Ovary (tissue), 9 donors: Measurements from ENCODE around the gene ITSN2. TPM values are rescaled to one million over a fixed set of nuclear protein-coding genes. Genes with fewer than 3 reads are reported as not detected.

Experiments
- DNase-seq, 5 donors: peaks; one replicate each; pipeline ENCODE4 v3.0.0-alpha.2; 2019 to 2020
- H3K27ac ChIP-seq, 2 donors: fragments of 200-600 bp; one replicate each; pipeline versions ENCODE4 v1.5.1 to v1.8.0; 2019 to 2022
- H3K27me3 ChIP-seq: fragments of 200-600 bp; one replicate; pipeline ENCODE4 v1.8.0; 2022
- H3K36me3 ChIP-seq: fragments of 200-600 bp; sonication (generic); one replicate; pipeline ENCODE4 v1.5.1; 2019
- H3K4me1 ChIP-seq: one replicate; pipeline ENCODE4 v1.8.1; 2013; ENCODE audit warnings: mild to moderate bottlenecking, moderate library complexity; ENCODE audit not compliant: insufficient read depth
- H3K4me3 ChIP-seq: fragments of 200-600 bp; sonication (generic); one replicate; pipeline ENCODE4 v1.5.1; 2017
- H3K9me3 ChIP-seq, 2 donors: fragments of 200-600 bp in 1 of 2; sonication (generic) in 1 of 2; one replicate each; pipeline versions ENCODE4 v1.5.1 to v1.8.1; 2013 to 2019; ENCODE audit warnings: mild to moderate bottlenecking in 1 of 2, moderate library complexity in 1 of 2
- CTCF ChIP-seq, 3 donors: fragments of 450-650 bp in 2 of 3; fragments of 200-600 bp in 1 of 3; IDR thresholded peaks; one replicate each; pipeline versions ENCODE4 v1.5.1 to v1.8.0; 2016 to 2022; ENCODE audit warnings: antibody characterized with exemption in 3 of 3, mild to moderate bottlenecking in 1 of 3
- EP300 ChIP-seq: sonication (generic); formaldehyde crosslinking; IDR thresholded peaks from one replicate; pipeline ENCODE4 v1.6.1; 2017; ENCODE audit warnings: antibody characterized with exemption
- POLR2A ChIP-seq: fragments of 450-650 bp; IDR thresholded peaks from one replicate; pipeline ENCODE4 v1.6.1; 2017; ENCODE audit warnings: antibody characterized with exemption, mild to moderate bottlenecking, moderate library complexity
- WGBS, 3 donors: extraction: QIAGEN DNeasy Blood & Tissue Kit in 1 of 3; methylation state at CpG; one replicate each; pipeline versions ENCODE4 v1.1.5 to v1.1.7; 2013 to 2017; 5-methylcytosine and 5-hydroxymethylcytosine counted together
- intact Hi-C, 4 donors: fragments of 100-400 bp; cut with DNase I; formaldehyde crosslinking; loops; one replicate each; pipeline versions ENCODE4 v1.11.0 to v1.15.1; 2022 to 2023
- polyA plus RNA-seq, 2 donors: library from polyadenylated mRNA; stranded (reverse); fragments of 200-250 nt in 1 of 2; fragments of 350-450 nt in 1 of 2; fragmentation: Illumina TruSeq in 1 of 2; extraction: RNeasy Lipid Tissue Mini Kit (QIAGEN cat#74804) in 1 of 2; gene quantifications; one replicate each; pipeline ENCODE4 v1.2.3, GENCODE V29; 2013 to 2014
- total RNA-seq, 7 donors: library from RNA; depleted of rRNA in 2 of 7; stranded (reverse); fragments of >200 nt in 2 of 7; fragmentation: NEBNext Ultra II Directional in 3 of 7; extraction: Animal tissue kit (Norgen Biotek cat#: 25700) in 3 of 7; gene quantifications; one replicate each; pipeline versions ENCODE4 v1.1.0 to v1.2.4, GENCODE V29; 2016 to 2023
- donor health status: DM: no; HTN: no; CAD: no; lungs with moderate emphysema.
- donor health status: DM: no; HTN: no; CAD: no.
- donor health status: Bipolar disorder and iron deficiency.
- donor health status: DM: yes; HTN: yes; CAD: no.
- donor health status: DM: no; HTN: no; CAD: no.
- donor health status: DM: yes; HTN: yes; CAD: no.

The ITSN2 gene
- total and polyA plus RNA-seq, 9 donors = 17.8 to 44.4 (median 38.5) TPM

GRCh38 chr2:24354957-24355356, 5.4 kb downstream of the ITSN2 start:
- DNase-seq = no peak
- Histone ChIP-seq H3K36me3 (no peaks in the 10 kb centered on the region), H3K4me1 (peaks cover 6% of the 10 kb centered on the region), H3K4me3 (no peak overlapping the region), H3K27ac (no peak overlapping the region), H3K9me3 (no peaks in the 10 kb centered on the region), H3K27me3 (no peaks in the 10 kb centered on the region)
- intact Hi-C loops = no loop called here
- no peak for TF ChIP-seq EP300
- TF ChIP-seq POLR2A = no peak
- TF ChIP-seq CTCF (IDR thresholded peaks at IDR 0.05) = no peak
- 89 to 94% (median 92%) methylated on average over 1 of the region's 1 CpG for WGBS, 3 donors

- intact Hi-C loops = no loop called here
- Histone ChIP-seq H3K4me3 (no peak overlapping the region), H3K27me3 (no peaks in the 10 kb centered on the region), H3K4me1 (peaks cover 6% of the 10 kb centered on the region), H3K27ac (no peak overlapping the region), H3K36me3 (no peaks in the 10 kb centered on the region), H3K9me3 (no peaks in the 10 kb centered on the region)
- 84 to 85% (median 84%) methylated on average over 3 of the region's 3 CpGs for WGBS, 3 donors
- TF ChIP-seq POLR2A (no peak), EP300 (no peak), CTCF (IDR thresholded peaks at IDR 0.05) (no peak)
- DNase-seq = no peak
These were observed 5.9 kb downstream of the ITSN2 start for GRCh38 chr2:24354395-24354794.

GRCh38 chr2:24353973-24354372, 6.4 kb downstream of the ITSN2 start:
- TF ChIP-seq CTCF (IDR thresholded peaks at IDR 0.05) = no peak
- TF ChIP-seq POLR2A = no peak
- TF ChIP-seq EP300 = no peak
- intact Hi-C loops = no loop called here
- Histone ChIP-seq H3K4me3 (no peak overlapping the region), H3K4me1 (peaks cover 6% of the 10 kb centered on the region), H3K27me3 (no peaks in the 10 kb centered on the region), H3K36me3 (no peaks in the 10 kb centered on the region), H3K27ac (no peak overlapping the region), H3K9me3 (no peaks in the 10 kb centered on the region)
- WGBS, 3 donors = 93 to 100% (median 96%) methylated on average over 1 of the region's 1 CpG
- DNase-seq = no peak

- Histone ChIP-seq H3K27ac (no peak overlapping the region), H3K36me3 (no peaks in the 10 kb centered on the region), H3K9me3 (no peaks in the 10 kb centered on the region), H3K27me3 (no peaks in the 10 kb centered on the region), H3K4me1 (peaks cover 6% of the 10 kb centered on the region), H3K4me3 (no peak overlapping the region)
- intact Hi-C loops = no loop called here
- TF ChIP-seq CTCF (IDR thresholded peaks at IDR 0.05) (no peak), EP300 (no peak), POLR2A (no peak)
- 85 to 97% (median 87%) methylated on average over 5 of the region's 5 CpGs for WGBS, 3 donors
- no peak for DNase-seq
These were observed 7.0 kb downstream of the ITSN2 start for GRCh38 chr2:24353364-24353763.

GRCh38 chr2:24352664-24353063, 7.7 kb downstream of the ITSN2 start:
- TF ChIP-seq EP300 = no peak
- no peak for TF ChIP-seq POLR2A
- TF ChIP-seq CTCF (IDR thresholded peaks at IDR 0.05) = no peak
- H3K27ac ChIP-seq = no peak overlapping the region
- H3K27me3 ChIP-seq = no peaks in the 10 kb centered on the region
- H3K4me1 ChIP-seq = peaks cover 6% of the 10 kb centered on the region
- intact Hi-C loops = no loop called here
- no peak overlapping the region for H3K4me3 ChIP-seq
- no peaks in the 10 kb centered on the region for H3K36me3 ChIP-seq
- DNase-seq = no peak
- H3K9me3 ChIP-seq = no peaks in the 10 kb centered on the region
